ENCODE data around the gene MAGI2.
"Not testable (repeated sequence)": the region's sequence is repeated elsewhere in the genome, so short reads cannot be mapped to it uniquely, and the experiment has no call there.

MAGI2 gene

GRCh38 chr7:79442766-79443165, 10.7 kb downstream of the MAGI2 start:
- not testable (repeated sequence) for DNase-seq

DNA sequence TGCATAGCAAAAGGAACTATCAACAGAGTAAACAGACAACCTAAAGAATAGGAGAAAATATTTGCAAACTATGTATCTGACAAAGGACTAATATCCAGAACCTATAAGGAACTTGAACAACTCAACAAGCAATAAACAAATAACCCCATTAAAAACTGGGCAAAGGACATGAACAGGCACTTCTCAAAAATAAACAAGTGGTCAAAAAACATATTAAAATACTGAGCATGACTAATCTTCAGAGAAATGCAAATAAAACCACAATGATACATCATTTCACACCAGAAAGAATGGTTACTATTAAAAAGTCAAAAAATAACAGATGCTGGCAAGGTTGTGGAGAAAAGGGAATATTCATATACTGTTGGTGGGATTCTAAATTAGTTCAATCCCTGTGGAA, 17.1 kb downstream of the MAGI2 start:
- DNase-seq: no peak

DNA sequence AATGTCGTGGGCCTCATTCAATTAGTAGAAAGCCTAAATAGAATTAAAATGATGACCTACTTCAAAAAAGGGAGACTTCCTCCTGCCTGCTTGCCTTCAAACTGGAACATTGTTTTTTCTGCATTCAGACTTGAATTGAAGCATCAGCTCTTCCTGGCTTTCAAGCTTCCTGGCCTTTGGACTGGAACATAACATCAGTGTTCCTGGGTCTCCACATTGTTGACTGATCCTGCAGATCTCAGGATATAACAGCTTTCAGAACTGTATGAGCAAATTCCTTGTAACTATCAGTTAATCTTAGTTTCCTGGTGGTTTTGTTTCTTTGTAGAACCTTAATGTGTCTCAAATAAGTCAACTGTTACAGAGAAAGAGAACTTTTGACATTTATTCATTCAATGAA, 18.6 kb downstream of the MAGI2 start:
- no peak for DNase-seq

DNA sequence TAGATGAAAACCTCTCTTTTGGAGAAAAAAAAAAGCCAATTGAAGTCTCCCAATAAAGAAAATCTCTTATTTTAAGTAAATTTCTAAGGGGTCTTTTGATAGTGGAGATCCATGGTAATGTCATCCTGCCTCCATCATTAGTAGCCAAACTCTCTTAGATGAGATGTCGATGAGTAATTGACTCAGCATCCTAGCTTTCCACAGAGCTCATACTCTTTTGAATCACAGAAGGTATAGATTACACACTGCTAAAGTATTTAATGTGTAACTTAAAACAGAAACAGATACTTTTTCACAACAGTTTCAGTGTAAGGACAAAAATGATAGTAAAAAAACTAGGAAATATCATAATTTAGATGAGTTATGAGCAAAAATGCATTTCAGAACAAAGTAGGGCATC, 19.4 kb downstream of the MAGI2 start:
- DNase-seq: no peak

DNA sequence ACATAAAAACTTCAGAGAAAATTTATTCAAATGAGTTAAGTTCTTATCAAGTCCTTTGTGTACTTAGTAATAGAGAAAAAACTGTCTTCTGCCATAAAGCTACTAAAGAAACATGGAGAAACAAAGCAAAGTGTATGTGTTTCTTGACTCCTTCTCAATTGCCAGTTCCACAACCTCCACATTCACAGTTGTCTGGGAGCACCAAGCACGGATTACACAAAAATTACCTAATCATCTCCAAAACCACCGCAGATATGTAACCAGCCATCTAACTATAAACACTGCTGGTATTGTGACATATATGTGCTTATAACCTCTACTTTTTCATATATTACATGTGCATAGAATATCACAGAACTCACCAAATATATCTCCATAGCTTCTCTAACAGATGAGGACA, 23.1 kb downstream of the MAGI2 start:
- no peak for DNase-seq

DNA sequence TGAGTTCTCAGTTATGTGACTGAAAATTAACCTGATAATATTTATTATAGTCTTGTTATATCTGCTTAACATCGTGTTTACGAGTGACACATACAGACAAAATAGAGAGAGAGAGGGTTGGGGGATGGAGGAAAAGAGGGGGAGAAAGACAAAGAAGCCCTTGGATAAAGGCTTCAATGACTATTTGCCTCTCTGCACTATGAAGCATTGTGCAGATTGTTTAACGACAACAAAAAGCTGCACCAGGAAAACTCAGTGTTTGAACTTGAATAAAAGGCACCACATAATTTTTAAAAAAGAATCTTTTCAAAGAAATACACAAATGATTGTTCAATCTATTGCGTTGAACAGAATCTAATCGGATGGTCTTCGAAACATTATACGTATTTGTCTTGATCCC, 27.8 kb downstream of the MAGI2 start:
- DNase-seq: no peak

DNA sequence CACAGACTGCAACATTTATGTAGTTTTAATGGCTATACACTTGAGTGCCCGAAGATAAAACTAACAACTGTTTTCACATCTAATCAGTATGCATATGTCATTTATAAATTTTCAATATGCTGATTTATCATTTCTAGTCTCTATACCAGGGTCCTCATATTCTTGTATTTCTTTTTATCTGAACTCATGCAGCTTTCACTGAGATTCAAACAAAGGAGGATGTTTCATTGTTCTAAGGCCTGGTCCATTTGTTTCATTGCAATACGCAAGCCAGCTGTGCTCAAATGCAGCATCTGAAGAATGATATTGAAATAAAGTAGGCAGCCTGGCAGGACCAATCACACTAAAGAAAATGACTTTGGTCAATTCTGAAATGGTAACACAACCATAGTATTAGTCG, 31.7 kb downstream of the MAGI2 start:
- no peak for DNase-seq

DNA sequence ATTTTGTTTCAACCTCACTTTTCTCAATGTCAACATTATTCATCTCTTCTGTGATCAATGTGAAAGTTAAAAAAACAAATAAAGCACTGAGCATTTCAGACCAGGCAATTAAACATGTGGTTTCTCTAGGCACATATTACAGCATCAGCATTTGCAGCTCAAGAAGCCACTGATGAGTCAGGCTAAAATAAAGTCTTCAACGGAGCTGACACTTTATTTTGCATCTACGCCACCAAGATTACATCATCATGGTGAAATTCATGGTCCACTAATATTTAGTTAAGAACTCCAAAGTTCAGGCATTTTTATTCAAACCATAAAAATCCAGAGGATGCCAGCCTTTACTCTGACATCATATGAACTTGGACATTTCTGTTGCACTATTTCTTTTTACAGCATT, 33.0 kb downstream of the MAGI2 start:
- DNase-seq: no peak

DNA sequence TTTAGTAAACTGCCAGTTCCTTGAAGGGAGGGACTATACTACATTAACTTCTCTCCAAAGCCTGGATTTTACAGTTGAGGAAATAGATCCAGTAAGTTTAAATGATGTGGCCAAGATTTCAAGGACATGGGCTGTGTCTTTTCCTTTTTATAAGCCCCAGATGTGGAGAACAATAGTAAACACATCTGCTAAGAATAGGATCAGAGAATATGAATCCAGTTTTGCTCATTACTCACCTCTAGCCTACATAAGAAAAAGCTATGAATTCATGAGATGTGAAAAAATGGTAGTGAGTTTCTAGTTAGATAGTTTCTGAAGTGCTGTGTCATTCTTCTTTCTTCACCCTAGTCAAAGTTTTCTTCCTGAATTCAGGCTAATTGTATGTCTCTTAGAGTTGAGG, 38.6 kb downstream of the MAGI2 start:
- no peak for DNase-seq

DNA sequence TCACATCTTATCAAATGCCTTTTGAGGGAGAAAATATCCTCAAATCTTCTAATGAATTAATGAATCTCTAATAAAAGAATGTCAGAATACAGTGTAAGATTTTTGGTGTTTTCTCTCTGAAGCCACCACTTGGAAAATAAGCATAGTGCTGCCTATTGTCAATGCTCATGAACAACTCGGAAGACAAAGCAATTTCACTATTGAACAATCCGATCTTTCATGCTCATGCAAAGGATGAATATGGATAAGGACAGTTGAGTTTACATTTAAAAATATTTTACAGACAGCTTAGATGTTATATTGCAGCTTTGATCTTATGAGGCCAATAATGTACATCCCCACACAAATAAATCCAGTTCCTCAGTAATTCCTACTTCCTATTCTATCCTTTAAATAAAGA, 40.6 kb downstream of the MAGI2 start:
- no peak for DNase-seq

- DNase-seq: no peak
Observed at GRCh38 chr7:79412438-79412837, 41.0 kb downstream of the MAGI2 start.

GRCh38 chr7:79410345-79410744, 43.1 kb downstream of the MAGI2 start:
- no peak for DNase-seq

- DNase-seq: no peak
Observed at GRCh38 chr7:79407351-79407750, 46.1 kb downstream of the MAGI2 start.

- no peak for DNase-seq
Observed at GRCh38 chr7:79406371-79406770, 47.1 kb downstream of the MAGI2 start.

GRCh38 chr7:79405368-79405767, 48.1 kb downstream of the MAGI2 start:
- no peak for DNase-seq

GRCh38 chr7:79403879-79404278, 49.6 kb downstream of the MAGI2 start:
- no peak for DNase-seq

- DNase-seq: no peak
Observed at GRCh38 chr7:79403451-79403850, 50.0 kb downstream of the MAGI2 start.

GRCh38 chr7:79401254-79401653, 52.2 kb downstream of the MAGI2 start:
- DNase-seq: no peak

DNA sequence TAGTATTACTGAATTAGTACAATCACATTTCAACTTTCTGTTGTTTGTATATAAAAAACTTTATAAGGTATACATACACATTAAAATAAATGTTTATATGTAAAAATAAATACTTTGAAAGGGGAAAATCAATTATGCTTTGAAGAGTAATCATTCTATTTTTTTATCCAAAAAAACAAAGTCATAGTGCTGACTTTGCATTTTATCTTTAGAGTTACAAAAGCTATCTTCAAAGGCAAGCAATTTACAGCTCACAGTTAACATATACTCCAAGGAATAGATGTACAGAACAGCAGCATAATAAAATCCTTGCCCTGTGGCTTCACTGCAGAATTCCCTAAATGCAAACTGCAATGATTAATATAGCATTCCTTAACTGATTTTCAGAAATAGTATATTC, 53.2 kb downstream of the MAGI2 start:
- DNase-seq: no peak

GRCh38 chr7:79398138-79398749, 55.2 kb downstream of the MAGI2 start:
- DNase-seq: no peak

- no peak for DNase-seq
Observed at GRCh38 chr7:79386688-79387422, 66.6 kb downstream of the MAGI2 start.

DNA sequence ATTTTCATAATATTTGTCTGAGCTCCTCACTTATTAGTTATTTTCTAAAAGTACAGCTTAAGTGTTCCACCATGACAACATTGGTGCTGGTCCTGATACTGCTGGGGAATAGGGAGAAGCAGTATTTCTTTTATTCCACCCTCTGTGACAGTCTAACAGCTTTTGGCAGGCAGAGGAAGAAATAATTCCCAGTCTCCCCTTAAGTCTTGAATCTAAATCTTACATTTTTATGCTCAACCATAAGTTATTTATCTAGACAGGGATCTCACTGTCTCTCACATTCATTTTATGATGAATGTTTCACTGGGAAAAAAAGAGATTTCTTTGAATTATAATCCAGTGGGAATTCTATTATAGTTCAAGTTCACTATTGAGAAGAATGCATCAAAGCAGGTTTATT, 71.5 kb downstream of the MAGI2 start:
- no peak for DNase-seq

GRCh38 chr7:79377097-79377496, 76.4 kb downstream of the MAGI2 start:
- no peak for DNase-seq

GRCh38 chr7:79376299-79377025, 77.0 kb downstream of the MAGI2 start:
- DNase-seq: no peak
